Stimulated activated naive CD8-positive, alpha-beta T cell treated with anti-CD3 and anti-CD28 coated beads, Interleukin-15, Interleukin-2, amounts not matched to agents 100 U/mL and 50 U/mL, for 24 hours (primary cell): ENCODE data around the gene NRG3.

Experiments used
- ATAC-seq: fragments of 150-1000 bp; cut with Tn5 transposase; one replicate; pipeline ENCODE4 v1.10.0; 2021
- DNase-seq: peaks from one replicate; pipeline ENCODE4 v3.0.0; 2021

The NRG3 gene

DNA sequence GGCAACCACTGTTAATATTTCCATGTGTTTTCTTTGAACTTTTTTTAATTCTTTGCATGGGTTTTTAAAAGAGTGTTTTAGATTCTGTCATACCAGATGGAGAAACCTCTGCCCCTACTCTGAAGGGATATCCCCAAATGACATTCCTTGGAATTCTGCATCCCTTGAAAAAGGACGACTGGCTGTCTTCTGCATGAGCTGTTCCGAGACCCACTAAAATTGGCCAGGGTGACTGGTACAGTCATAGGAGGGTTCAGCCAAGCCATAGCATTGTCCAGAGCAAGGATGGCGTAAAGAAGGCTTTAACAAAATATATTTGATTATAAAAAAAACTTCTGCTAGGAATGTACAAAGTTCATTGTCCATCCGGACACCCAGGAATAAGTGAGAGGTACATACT, 952.9 kb downstream of the NRG3 start:
- no peak for ATAC-seq
- no peak for DNase-seq

- DNase-seq (no peak), ATAC-seq (no peak)
Observed at GRCh38 chr10:82847242-82847641, 972.2 kb downstream of the NRG3 start.

GRCh38 chr10:82850191-82850590, 975.2 kb downstream of the NRG3 start:
- ATAC-seq: no peak
- no peak for DNase-seq

DNA sequence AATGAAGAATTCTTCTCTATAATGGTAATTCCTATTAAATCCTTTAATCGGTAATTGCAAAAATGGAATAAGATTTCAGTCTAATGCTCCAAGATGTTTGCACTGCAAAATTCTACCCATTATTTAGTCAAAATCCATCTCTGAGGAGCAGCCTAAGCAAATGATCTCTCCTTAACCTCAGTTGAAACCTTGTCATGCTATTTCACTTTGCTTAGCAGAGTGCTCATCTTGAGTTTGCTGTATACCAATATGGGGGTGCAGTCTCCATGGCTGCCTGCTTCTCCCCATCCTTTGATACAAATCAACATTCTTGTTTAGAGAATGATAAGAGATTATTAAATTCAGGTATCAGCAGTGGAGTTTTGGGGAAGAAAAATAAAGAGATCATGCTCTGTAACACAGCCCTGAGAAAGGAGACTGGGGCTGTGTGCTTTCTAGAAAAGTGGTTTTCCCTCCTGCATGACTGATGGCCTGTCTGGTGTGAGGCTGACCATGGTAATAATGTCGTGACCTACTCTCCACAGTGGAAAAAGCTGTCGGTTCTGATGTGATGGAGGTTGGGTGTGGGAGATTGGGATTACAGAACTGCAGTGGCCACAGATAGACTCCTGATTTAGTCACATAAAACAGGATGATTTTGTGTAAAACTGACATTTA, 982.1 kb downstream of the NRG3 start:
- ATAC-seq (no peak), DNase-seq (no peak)

DNA sequence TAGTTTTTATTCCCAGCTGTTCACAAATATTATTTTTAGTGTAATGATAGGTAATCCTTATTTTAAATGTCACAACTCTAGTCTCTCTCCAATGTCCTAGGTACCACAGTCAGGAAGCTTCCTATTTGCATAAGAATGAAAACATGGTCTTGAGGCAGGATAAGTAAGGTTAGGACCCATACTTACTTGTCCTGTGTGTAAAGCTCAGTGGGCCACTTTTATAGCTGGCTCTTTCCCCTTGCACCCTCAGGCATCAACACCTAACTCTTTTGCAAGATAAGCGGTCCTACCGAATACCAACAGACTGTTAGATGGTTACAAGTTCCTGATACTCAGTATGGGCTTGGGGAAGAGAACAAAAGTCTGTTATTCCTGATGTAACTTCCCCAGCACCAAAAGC, 986.9 kb downstream of the NRG3 start:
- DNase-seq (no peak), ATAC-seq (no peak)

GRCh38 chr10:82865366-82865765, 990.4 kb downstream of the NRG3 start:
- ATAC-seq (no peak), DNase-seq (no peak)

DNA sequence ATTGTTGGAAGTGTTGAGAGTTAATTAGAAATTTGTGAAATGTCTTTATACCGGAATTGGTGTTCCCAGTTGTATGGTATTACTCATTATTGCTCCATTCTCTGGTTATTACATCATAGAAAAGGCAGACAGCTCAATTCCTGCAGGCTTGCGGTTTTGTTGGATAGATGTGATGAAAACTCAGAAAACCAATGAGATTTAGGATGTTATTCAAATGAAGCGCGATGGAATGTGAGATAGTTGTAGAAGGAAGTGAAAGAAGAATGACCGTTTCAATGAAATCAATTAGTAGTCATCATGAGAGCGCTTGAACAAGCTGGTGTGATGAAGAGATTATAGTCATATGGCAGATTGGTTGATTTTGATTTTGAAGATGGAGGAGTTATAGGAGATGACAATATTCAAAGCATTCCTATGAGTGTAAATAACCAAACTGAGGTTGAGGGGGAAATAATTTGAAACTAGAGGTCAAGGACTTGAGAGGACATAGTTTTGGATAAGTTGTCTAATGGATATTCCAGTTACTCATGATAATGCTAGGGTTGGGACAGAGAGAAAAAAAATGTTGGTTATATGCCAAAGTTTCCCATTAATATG, 991.5 kb downstream of the NRG3 start:
- ATAC-seq: no peak
- no peak for DNase-seq

DNA sequence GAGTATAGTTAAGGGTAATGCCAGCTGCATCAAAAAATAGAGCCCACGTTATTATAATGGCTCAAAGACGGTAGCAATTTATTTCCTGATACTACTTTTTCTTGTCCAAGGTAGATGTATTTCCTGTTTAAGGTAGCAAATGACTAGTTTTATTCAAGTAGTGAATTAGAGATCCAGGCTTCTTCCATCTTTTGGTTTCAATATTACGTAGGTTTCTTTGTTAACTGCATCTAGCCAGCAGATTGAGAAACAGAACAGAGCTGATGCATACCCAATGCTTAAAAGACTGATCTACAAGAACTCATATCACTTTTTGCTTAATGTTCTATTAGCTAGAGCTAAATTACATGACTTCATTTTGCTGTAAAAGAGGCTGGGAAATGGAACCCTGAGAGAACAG, 992.1 kb downstream of the NRG3 start:
- ATAC-seq (no peak), DNase-seq (no peak)

DNA sequence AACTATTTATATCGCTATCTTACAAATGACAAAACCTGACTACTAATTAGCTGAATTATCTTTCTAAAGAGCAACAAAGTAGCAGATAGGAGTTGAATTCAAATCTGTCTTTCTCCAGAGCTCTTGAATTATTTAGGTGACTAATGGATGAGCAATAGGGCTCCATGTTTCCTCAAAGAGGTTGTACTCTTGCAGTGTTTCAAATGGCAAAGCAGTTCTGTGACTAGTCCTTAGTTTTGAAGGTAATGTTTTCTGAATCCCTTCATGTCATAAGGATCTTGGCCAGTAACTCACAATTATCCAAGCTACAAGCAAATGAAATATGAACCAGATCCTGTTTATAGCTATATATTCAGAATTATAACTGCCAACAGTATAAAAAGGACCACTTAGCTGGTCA, 999.7 kb downstream of the NRG3 start:
- no peak for DNase-seq
- no peak for ATAC-seq

GRCh38 chr10:82880776-82881290, 1005.8 kb downstream of the NRG3 start:
- DNase-seq (no peak), ATAC-seq (no peak)

GRCh38 chr10:82882722-82883121, 1007.7 kb downstream of the NRG3 start:
- DNase-seq (no peak), ATAC-seq (no peak)

- ATAC-seq (no peak), DNase-seq (no peak)
Observed at GRCh38 chr10:82883603-82884002, 1008.6 kb downstream of the NRG3 start.

DNA sequence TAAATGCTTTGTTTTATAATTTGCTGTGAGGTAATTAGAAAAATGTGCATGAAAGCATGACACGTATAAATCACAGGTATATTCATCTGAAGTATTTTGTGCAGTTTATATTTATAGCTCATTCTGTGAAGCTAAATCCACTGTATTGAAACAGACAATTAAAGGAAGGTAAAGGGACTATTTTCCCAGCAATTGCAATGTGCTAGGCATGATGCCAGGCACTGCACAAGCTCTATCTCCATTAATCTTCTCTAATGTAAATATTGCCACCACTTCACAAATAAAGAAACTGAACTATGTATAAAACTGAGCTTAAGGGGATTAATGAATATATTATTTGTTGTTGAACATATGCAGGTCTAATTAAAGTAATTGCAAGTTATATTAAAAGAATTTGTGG, 1012.5 kb downstream of the NRG3 start:
- DNase-seq (no peak), ATAC-seq (no peak)

- ATAC-seq: no peak
Observed at GRCh38 chr10:82888809-82889455, 1013.9 kb downstream of the NRG3 start.

GRCh38 chr10:82889728-82890127, 1014.7 kb downstream of the NRG3 start:
- ATAC-seq (no peak), DNase-seq (no peak)

More at GRCh38 chr10:82888809-82889455, 1013.9 kb downstream of the NRG3 start:
- no peak for DNase-seq

DNA sequence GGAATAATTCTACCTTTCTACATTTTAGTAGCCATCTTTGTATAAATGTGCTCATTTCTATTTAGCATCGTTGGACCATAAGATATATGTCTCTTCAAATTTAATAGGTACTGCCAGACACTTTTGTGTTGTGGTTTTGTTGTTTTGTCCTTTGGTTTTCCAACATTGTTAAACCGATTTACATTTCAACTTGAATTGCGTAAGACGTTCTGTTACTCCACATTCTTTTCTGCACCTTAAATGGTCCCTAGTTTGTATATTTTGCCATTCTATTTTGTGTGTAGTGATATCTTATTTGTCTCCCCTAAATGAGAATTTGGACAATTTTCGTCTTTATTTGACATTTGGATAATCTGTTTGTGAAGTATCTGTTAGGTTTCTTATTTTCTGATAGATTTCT, 1015.6 kb downstream of the NRG3 start:
- no peak for DNase-seq
- no peak for ATAC-seq

GRCh38 chr10:82908096-82908495, 1033.1 kb downstream of the NRG3 start:
- ATAC-seq (no peak), DNase-seq (no peak)

DNA sequence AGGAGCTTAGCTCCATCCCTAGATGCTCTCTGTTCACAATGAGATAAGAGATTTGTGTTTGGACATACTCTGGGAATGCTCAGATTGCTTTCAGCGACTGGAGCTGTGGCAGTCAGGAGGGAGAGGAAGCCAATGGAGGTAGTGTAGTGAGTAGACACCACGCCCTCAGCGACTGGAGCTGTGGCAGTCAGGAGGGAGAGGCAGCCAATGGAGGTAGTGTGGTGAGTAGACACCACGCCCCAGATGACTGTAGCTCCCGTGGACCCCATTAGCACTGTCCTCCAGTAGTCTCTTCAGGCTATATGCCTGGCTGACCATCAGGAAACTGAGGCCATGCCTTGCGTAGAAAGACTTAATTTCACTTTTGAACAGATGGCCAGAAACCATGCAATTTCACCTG, 1033.8 kb downstream of the NRG3 start:
- ATAC-seq (no peak), DNase-seq (no peak)

GRCh38 chr10:82910301-82910700, 1035.3 kb downstream of the NRG3 start:
- no peak for DNase-seq
- ATAC-seq: no peak

DNA sequence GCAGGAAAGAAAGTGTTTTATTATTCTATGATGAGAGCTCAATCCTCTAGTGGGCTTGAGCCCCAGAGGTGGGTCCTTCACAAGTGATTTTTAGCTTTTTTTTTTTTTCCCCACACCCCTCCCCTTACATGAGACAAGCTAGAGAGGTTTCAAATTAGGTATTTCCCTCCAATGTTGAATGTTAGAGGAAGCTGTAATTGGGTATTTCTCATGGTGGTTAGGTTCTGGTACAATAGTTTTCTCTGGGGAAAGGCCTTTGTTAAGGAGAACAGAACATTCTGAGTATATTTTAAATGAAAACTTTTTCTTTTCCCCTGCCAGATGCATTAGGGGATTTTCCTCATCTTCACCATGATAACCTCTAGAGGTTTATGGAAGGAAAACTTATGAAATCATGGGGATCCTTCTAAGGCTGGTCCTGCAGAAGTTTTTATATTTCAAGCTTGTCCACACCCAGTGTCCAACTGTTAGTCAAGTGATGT, 1039.7 kb downstream of the NRG3 start:
- DNase-seq (no peak), ATAC-seq (no peak)

GRCh38 chr10:82916941-82917340, 1041.9 kb downstream of the NRG3 start:
- DNase-seq (no peak), ATAC-seq (no peak)

DNA sequence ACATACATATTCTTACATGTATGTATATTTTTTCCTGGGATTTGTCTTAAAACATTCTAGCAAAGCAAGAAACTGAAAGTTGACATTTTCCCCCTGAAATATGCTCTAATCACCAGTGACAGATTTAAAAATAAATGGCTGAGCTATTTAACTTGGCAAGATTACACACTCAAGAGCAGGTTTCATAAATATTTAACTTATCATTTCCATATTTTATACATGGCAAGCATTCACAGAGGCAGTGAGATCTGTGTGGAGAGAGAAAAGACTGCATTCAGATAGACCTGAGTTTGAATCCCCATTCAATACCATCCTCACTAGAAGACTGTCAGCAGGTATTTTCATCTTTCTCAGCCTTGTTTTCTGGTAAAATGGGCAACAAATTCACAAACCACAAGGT, 1043.0 kb downstream of the NRG3 start:
- no peak for DNase-seq
- no peak for ATAC-seq

- no peak for ATAC-seq
Observed at GRCh38 chr10:82922046-82922445, 1047.1 kb downstream of the NRG3 start.

GRCh38 chr10:82922755-82923154, 1047.8 kb downstream of the NRG3 start:
- no peak for ATAC-seq
- DNase-seq: no peak

More at GRCh38 chr10:82922046-82922445, 1047.1 kb downstream of the NRG3 start:
- no peak for DNase-seq
